Smooth muscle cell (in vitro differentiated cells): Measurements from ENCODE around the gene KRTAP9-6. TPM values are rescaled to one million over a fixed set of nuclear protein-coding genes. Genes with fewer than 3 reads are reported as not detected.
"Not testable (repeated sequence)": the region's sequence is repeated elsewhere in the genome, so short reads cannot be mapped to it uniquely, and the experiment has no call there.

Experiments used
- DNase-seq: peaks from one replicate; lab custom pipeline; 2025; ENCODE audit not compliant: unreplicated experiment; lab: John Stamatoyannopoulos, UW
- H2AFZ ChIP-seq: fragments of 200-600 bp; sonication (generic); 2 replicates; pipeline ENCODE4 v1.6.0; 2016; ENCODE audit warnings: antibody characterized with exemption, low read depth, mild to moderate bottlenecking
- H3F3A ChIP-seq: fragments of 200-600 bp; sonication (generic); 2 replicates; pipeline ENCODE4 v1.6.0; 2017; ENCODE audit warnings: antibody characterized with exemption, low read depth
- H3K27ac ChIP-seq: fragments of 200-600 bp; sonication (generic); 2 replicates; pipeline ENCODE4 v1.5.1; 2016; ENCODE audit warnings: low read depth, mild to moderate bottlenecking
- H3K27me3 ChIP-seq: fragments of 200-600 bp; sonication (generic); 2 replicates; pipeline ENCODE4 v1.6.1; 2016; ENCODE audit warnings: low read depth, mild to moderate bottlenecking
- H3K36me3 ChIP-seq: fragments of 200-600 bp; sonication (generic); 2 replicates; pipeline ENCODE4 v1.5.1; 2016; ENCODE audit warnings: low read depth
- H3K4me1 ChIP-seq: fragments of 200-600 bp; sonication (generic); 2 replicates; pipeline ENCODE4 v1.5.1; 2016; ENCODE audit warnings: low read depth
- H3K4me2 ChIP-seq: fragments of 200-600 bp; sonication (generic); 2 replicates; pipeline ENCODE4 v1.6.0; 2016; ENCODE audit warnings: mild to moderate bottlenecking
- H3K4me3 ChIP-seq: fragments of 200-600 bp; sonication (generic); 2 replicates; pipeline ENCODE4 v1.5.1; 2016; ENCODE audit warnings: mild to moderate bottlenecking
- H3K79me2 ChIP-seq: fragments of 200-600 bp; sonication (generic); 2 replicates; pipeline ENCODE4 v1.6.0; 2016; ENCODE audit warnings: low read depth, mild to moderate bottlenecking
- H3K9ac ChIP-seq: fragments of 200-600 bp; sonication (generic); 2 replicates; pipeline ENCODE4 v1.6.0; 2016; ENCODE audit warnings: low read depth
- H3K9me3 ChIP-seq: fragments of 200-600 bp; sonication (generic); replicated peaks from 2 replicates; pipeline ENCODE4 v1.5.1; 2016; ENCODE audit warnings: low read depth
- H4K20me1 ChIP-seq: fragments of 200-600 bp; sonication (generic); 2 replicates; pipeline ENCODE4 v1.6.0; 2016; ENCODE audit warnings: low read depth
- CTCF ChIP-seq: fragments of 200-600 bp; sonication (generic); IDR thresholded peaks from 2 replicates; pipeline ENCODE4 v1.5.1; 2017; ENCODE audit warnings: borderline replicate concordance, mild to moderate bottlenecking, antibody characterized with exemption; ENCODE audit not compliant: insufficient read depth, poor library complexity, severe bottlenecking
- WGBS: methylation state at CpG from one replicate; pipeline ENCODE4 v1.1.7; 2016; ENCODE audit warnings: low lambda C conversion rate; 5-methylcytosine and 5-hydroxymethylcytosine counted together
- polyA plus RNA-seq: library from polyadenylated mRNA; unstranded; fragments of >200 nt; fragmentation: Nextera tagmentation; extraction: Ambion mirVana; gene quantifications from 2 replicates; pipeline ENCODE4 v1.2.1, GENCODE V29; 2016
- total RNA-seq: library from RNA; depleted of rRNA; stranded (reverse); fragments of >200 nt; gene quantifications from 2 replicates; pipeline ENCODE4 v1.2.3, GENCODE V29; 2014

KRTAP9-6 gene
- total and polyA plus RNA-seq, 2 experiments from 2014 or later = not detected

- H3K27ac ChIP-seq = no peak overlapping the region
- no peak overlapping the region for H3K4me2 ChIP-seq
- H2AFZ ChIP-seq = no peak overlapping the region
- H3K79me2 ChIP-seq = no peaks in the 10 kb centered on the region
- no peaks in the 10 kb centered on the region for H3K36me3 ChIP-seq
- no peak overlapping the region for H3K9ac ChIP-seq
- H3F3A ChIP-seq = no peaks in the 10 kb centered on the region
- H3K9me3 ChIP-seq = no peaks in the 10 kb centered on the region
- no peaks in the 10 kb centered on the region for H3K4me1 ChIP-seq
- peaks cover 19% of the 10 kb centered on the region for H3K27me3 ChIP-seq
- DNase-seq = no peak
- H4K20me1 ChIP-seq = no peaks in the 10 kb centered on the region
- no peak overlapping the region for H3K4me3 ChIP-seq
- WGBS = no CpG with 5 or more reads among the region's 3 CpGs
- no peak for TF ChIP-seq CTCF
Observed at GRCh38 chr17:41267711-41268110, 2.5 kb downstream of the KRTAP9-6 start.

- not testable (repeated sequence) for H2AFZ ChIP-seq, H3F3A ChIP-seq, H3K79me2 ChIP-seq, H3K4me1 ChIP-seq, H4K20me1 ChIP-seq, H3K36me3 ChIP-seq, H3K9ac ChIP-seq, H3K4me3 ChIP-seq, DNase-seq, H3K4me2 ChIP-seq, H3K9me3 ChIP-seq, H3K27ac ChIP-seq, H3K27me3 ChIP-seq
- WGBS = no CpG with 5 or more reads among the region's 1 CpG
Observed at GRCh38 chr17:41271323-41271722, 6.1 kb downstream of the KRTAP9-6 start.

GRCh38 chr17:41271858-41272257, 6.7 kb downstream of the KRTAP9-6 start:
- H3K4me2 ChIP-seq = no peak overlapping the region
- H3K27ac ChIP-seq = no peak overlapping the region
- no peaks in the 10 kb centered on the region for H4K20me1 ChIP-seq
- H3F3A ChIP-seq = no peaks in the 10 kb centered on the region
- H3K4me3 ChIP-seq = no peak overlapping the region
- WGBS = no CpG with 5 or more reads among the region's 1 CpG
- no peaks in the 10 kb centered on the region for H3K4me1 ChIP-seq
- peaks cover 7% of the 10 kb centered on the region for H3K27me3 ChIP-seq
- no peak overlapping the region for H2AFZ ChIP-seq
- no peaks in the 10 kb centered on the region for H3K36me3 ChIP-seq
- no peak for DNase-seq
- H3K9ac ChIP-seq = no peak overlapping the region
- no peaks in the 10 kb centered on the region for H3K9me3 ChIP-seq
- no peaks in the 10 kb centered on the region for H3K79me2 ChIP-seq
- no peak for TF ChIP-seq CTCF

GRCh38 chr17:41275648-41276190, 10.5 kb downstream of the KRTAP9-6 start, which contains the start of gene KRTAP9-7:
TSS of gene KRTAP9-7 (plus strand) at chr17:41275698. CDS start at chr17:41275698, 0 bp downstream.
- not testable (repeated sequence) for H3K4me3 ChIP-seq, H3F3A ChIP-seq, DNase-seq, H3K9ac ChIP-seq, H3K4me2 ChIP-seq, H3K27me3 ChIP-seq, H2AFZ ChIP-seq, H3K9me3 ChIP-seq, H3K36me3 ChIP-seq, H4K20me1 ChIP-seq, H3K4me1 ChIP-seq, H3K27ac ChIP-seq, H3K79me2 ChIP-seq
- 80% methylated on average over 3 of the region's 3 CpGs for WGBS
